HCT116 (cell line): ENCODE measurements around the gene PDE6B. TPM values are rescaled to one million over a fixed set of nuclear protein-coding genes. Genes with fewer than 3 reads are reported as not detected.

Experiments
- ATAC-seq: fragments of 200-7000 bp; cut with Tn5 transposase; 2 replicates; pipeline ENCODE4 v1.9.1; 2020; ENCODE audit warnings: mild to moderate bottlenecking, moderate library complexity
- BruUV-seq: library from RNA; stranded (reverse); fragments of 400-500 nt; replicated peaks from 2 replicates; lab custom pipeline; 2021; lab: Mats Ljungman, UMichigan
- CTCF ChIA-PET: fragments of 300-600 bp; sonication (Branson Sonifier 250); formaldehyde crosslinking; loops from one replicate; lab custom pipeline; 2021; ENCODE audit warnings: antibody characterized with exemption; lab: Charles Lee
- POLR2A ChIA-PET: fragments of 300-600, 350-600 bp; sonication (Branson Sonifier 250); formaldehyde crosslinking; loops from one replicate; lab custom pipeline; 2021; ENCODE audit warnings: antibody characterized with exemption; lab: Charles Lee
- RAD21 ChIA-PET, 2 experiments: fragments of 300-600 bp; sonication (Branson Sonifier 250); formaldehyde crosslinking; loops; one replicate each; lab custom pipeline; 2023; ENCODE audit warnings: low total read pairs in 2 of 2; ENCODE audit not compliant: uncharacterized antibody in 2 of 2, unreplicated experiment in 2 of 2, low non-redundant PET in 1 of 2; lab: Charles Lee
- DNase-seq: peaks from one replicate; pipeline ENCODE4 v3.0.0-alpha.2; 2010; ENCODE audit warnings: low read depth, low spot score
- H2AFZ ChIP-seq: fragments of 200-600 bp; shearing (Covaris generic), sonication (generic); 2 replicates; pipeline ENCODE4 v1.6.1; 2017; ENCODE audit warnings: low read depth, mixed run types, mixed read lengths, antibody characterized with exemption, low read length; ENCODE audit not compliant: poor library complexity, severe bottlenecking
- H3K27ac ChIP-seq: 2 replicates; pipeline ENCODE4 v1.5.1; 2012; ENCODE audit warnings: low read depth, low read length
- H3K27me3 ChIP-seq: fragments of 200-600 bp; sonication (generic); 2 replicates; pipeline ENCODE4 v1.6.1; 2016; ENCODE audit warnings: mixed run types, low read length, mixed read lengths; ENCODE audit not compliant: insufficient read depth
- H3K36me3 ChIP-seq, 2 experiments: fragments of 200-500 bp in 1 of 2; fragments of 200-600 bp in 1 of 2; sonication (Bioruptor generic) in 1 of 2; sonication (generic) in 1 of 2; 2 replicates each; pipeline versions ENCODE4 v1.5.1 to v1.6.1; 2014 to 2016; ENCODE audit warnings: low read length in 2 of 2, inconsistent platforms in 1 of 2, mixed read lengths in 1 of 2, mixed run types in 1 of 2; ENCODE audit not compliant: insufficient read depth in 2 of 2, control insufficient read depth in 1 of 2
- H3K4me1 ChIP-seq, 2 experiments: fragments of 200-600 bp in 1 of 2; sonication (generic) in 1 of 2; 2 replicates each; pipeline versions ENCODE4 v1.5.1 to v1.6.1; 2012 to 2017; ENCODE audit warnings: low read length in 2 of 2, inconsistent platforms in 1 of 2, mild to moderate bottlenecking in 1 of 2, mixed read lengths in 1 of 2, mixed run types in 1 of 2, moderate library complexity in 1 of 2; ENCODE audit not compliant: insufficient read depth in 2 of 2, control insufficient read depth in 1 of 2
- H3K4me2 ChIP-seq: fragments of 200-600 bp; sonication (generic); 2 replicates; pipeline ENCODE4 v1.6.1; 2017; ENCODE audit warnings: mixed run types, low read length, mixed read lengths
- H3K4me3 ChIP-seq, 2 experiments: fragments of 200-600 bp in 1 of 2; sonication (generic) in 1 of 2; replicated peaks in 1 of 2; 2 replicates each; pipeline ENCODE4 v1.5.1; 2011 to 2016; ENCODE audit warnings: low read length in 2 of 2, control low read depth in 1 of 2, low read depth in 1 of 2, mild to moderate bottlenecking in 1 of 2, mixed read lengths in 1 of 2, mixed run types in 1 of 2
- H3K79me2 ChIP-seq: fragments of 200-600 bp; sonication (generic); 2 replicates; pipeline ENCODE4 v1.6.1; 2017; ENCODE audit warnings: mild to moderate bottlenecking, mixed run types, low read length, moderate library complexity, mixed read lengths; ENCODE audit not compliant: insufficient read depth
- H3K9ac ChIP-seq: fragments of 200-600 bp; sonication (generic); 2 replicates; pipeline ENCODE4 v1.6.1; 2016; ENCODE audit warnings: low read length, mixed read lengths
- H3K9me2 ChIP-seq: fragments of 200-600 bp; sonication (generic), shearing (Covaris generic); 2 replicates; pipeline ENCODE4 v1.6.1; 2017; ENCODE audit warnings: mixed run types, mild to moderate bottlenecking, moderate library complexity; ENCODE audit not compliant: insufficient read depth
- H3K9me3 ChIP-seq, 2 experiments: fragments of 200-500 bp in 1 of 2; fragments of 200-600 bp in 1 of 2; sonication (Bioruptor generic) in 1 of 2; sonication (generic) in 1 of 2; 2 replicates each; pipeline ENCODE4 v1.6.1; 2014 to 2017; ENCODE audit warnings: low read length in 2 of 2, mixed read lengths in 2 of 2, inconsistent platforms in 1 of 2, low read depth in 1 of 2, mild to moderate bottlenecking in 1 of 2, mixed run types in 1 of 2, moderate library complexity in 1 of 2; ENCODE audit not compliant: control insufficient read depth in 1 of 2, insufficient read depth in 1 of 2
- H4K20me1 ChIP-seq: fragments of 200-600 bp; sonication (generic), shearing (Covaris generic); 2 replicates; pipeline ENCODE4 v1.6.1; 2017; ENCODE audit warnings: mixed run types, mild to moderate bottlenecking, moderate library complexity; ENCODE audit not compliant: insufficient read depth
- CBX3 ChIP-seq: IDR thresholded peaks from 2 replicates; pipeline ENCODE4 v1.6.1; 2012; ENCODE audit warnings: low read depth
- EGR1 ChIP-seq: IDR thresholded peaks from 2 replicates; pipeline ENCODE4 v1.6.1; 2012; ENCODE audit warnings: low read depth
- FOSL1 ChIP-seq: IDR thresholded peaks from 2 replicates; pipeline ENCODE4 v1.6.1; 2012; ENCODE audit warnings: low read depth
- POLR2A ChIP-seq: IDR thresholded peaks from 2 replicates; pipeline ENCODE4 v1.7.0; 2011; ENCODE audit warnings: borderline replicate concordance; ENCODE audit not compliant: insufficient read depth, insufficient read length; ENCODE audit errors: extremely low read depth
- POLR2AphosphoS5 ChIP-seq: IDR thresholded peaks from 2 replicates; pipeline ENCODE4 v1.6.1; 2011; ENCODE audit warnings: mild to moderate bottlenecking, low read depth, low read length, moderate library complexity
- SP1 ChIP-seq: IDR thresholded peaks from 2 replicates; pipeline ENCODE4 v1.6.1; 2012; ENCODE audit warnings: low read depth
- TCF7L2 ChIP-seq: IDR thresholded peaks from 2 replicates; pipeline ENCODE4 v1.7.0; 2011; ENCODE audit warnings: borderline replicate concordance, inconsistent platforms; ENCODE audit not compliant: insufficient read depth, insufficient read length; ENCODE audit errors: extremely low read depth
- YY1 ChIP-seq: IDR thresholded peaks from 2 replicates; pipeline ENCODE4 v1.6.1; 2011; ENCODE audit warnings: low read length, low read depth, moderate library complexity, mild to moderate bottlenecking; ENCODE audit not compliant: insufficient replicate concordance; ENCODE audit errors: extremely low read depth
- ZFX ChIP-seq: fragments of 450-650 bp; IDR thresholded peaks from 2 replicates; pipeline ENCODE4 v1.6.1; 2017
- intact Hi-C: fragments of 100-400 bp; cut with micrococcal nuclease; formaldehyde crosslinking; loops from 2 replicates; pipeline ENCODE4 v1.10.0; 2022
- total RNA-seq: library from RNA; stranded (reverse); gene quantifications from one replicate; pipeline ENCODE4 v1.2.1, GENCODE V29; 2021; ENCODE audit not compliant: unreplicated experiment
- TF ChIP-seq, protein P1 (sequence below), 3 experiments: fragments of 200-600 bp in 1 of 3; sonication (generic) in 1 of 3; IDR thresholded peaks in 2 of 3; conservative IDR thresholded peaks in 1 of 3; 2 replicates each; pipeline ENCODE4 v1.5.1; 2012 to 2017; ENCODE audit warnings: low read depth in 2 of 3, low read length in 2 of 3, antibody characterized with exemption in 1 of 3, borderline replicate concordance in 1 of 3, control low read depth in 1 of 3, mild to moderate bottlenecking in 1 of 3, mixed read lengths in 1 of 3, mixed run types in 1 of 3, moderate library complexity in 1 of 3; ENCODE audit not compliant: insufficient read depth in 1 of 3
- TF ChIP-seq, protein P2 (sequence below): IDR thresholded peaks from 2 replicates; pipeline ENCODE4 v1.6.1; 2012

PDE6B gene
- total RNA-seq, 1 experiment from 2014 or later = not detected

GRCh38 chr4:687971-688853, 62.8 kb downstream of the PDE6B start (continued):
- TF ChIP-seq, protein P1, sequence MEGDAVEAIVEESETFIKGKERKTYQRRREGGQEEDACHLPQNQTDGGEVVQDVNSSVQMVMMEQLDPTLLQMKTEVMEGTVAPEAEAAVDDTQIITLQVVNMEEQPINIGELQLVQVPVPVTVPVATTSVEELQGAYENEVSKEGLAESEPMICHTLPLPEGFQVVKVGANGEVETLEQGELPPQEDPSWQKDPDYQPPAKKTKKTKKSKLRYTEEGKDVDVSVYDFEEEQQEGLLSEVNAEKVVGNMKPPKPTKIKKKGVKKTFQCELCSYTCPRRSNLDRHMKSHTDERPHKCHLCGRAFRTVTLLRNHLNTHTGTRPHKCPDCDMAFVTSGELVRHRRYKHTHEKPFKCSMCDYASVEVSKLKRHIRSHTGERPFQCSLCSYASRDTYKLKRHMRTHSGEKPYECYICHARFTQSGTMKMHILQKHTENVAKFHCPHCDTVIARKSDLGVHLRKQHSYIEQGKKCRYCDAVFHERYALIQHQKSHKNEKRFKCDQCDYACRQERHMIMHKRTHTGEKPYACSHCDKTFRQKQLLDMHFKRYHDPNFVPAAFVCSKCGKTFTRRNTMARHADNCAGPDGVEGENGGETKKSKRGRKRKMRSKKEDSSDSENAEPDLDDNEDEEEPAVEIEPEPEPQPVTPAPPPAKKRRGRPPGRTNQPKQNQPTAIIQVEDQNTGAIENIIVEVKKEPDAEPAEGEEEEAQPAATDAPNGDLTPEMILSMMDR (IDR thresholded peaks at IDR 0.05 in 2 of 3, conservative IDR thresholded peaks at IDR 0.05 in 1 of 3; ENCODE audit: borderline replicate concordance in 1 of 3, insufficient read depth in 1 of 3, low read depth in 2 of 3, low read length in 2 of 3) = no peak
- TF ChIP-seq TCF7L2 = no peak
- no peak for TF ChIP-seq SP1
- no peak for TF ChIP-seq FOSL1
- TF ChIP-seq CBX3 = no peak
- TF ChIP-seq POLR2A = no peak
- TF ChIP-seq, protein P2, sequence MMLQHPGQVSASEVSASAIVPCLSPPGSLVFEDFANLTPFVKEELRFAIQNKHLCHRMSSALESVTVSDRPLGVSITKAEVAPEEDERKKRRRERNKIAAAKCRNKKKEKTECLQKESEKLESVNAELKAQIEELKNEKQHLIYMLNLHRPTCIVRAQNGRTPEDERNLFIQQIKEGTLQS = no peak
- TF ChIP-seq YY1 = no peak
- no peak for TF ChIP-seq POLR2AphosphoS5
- no peak for TF ChIP-seq EGR1

- no peaks in the 10 kb centered on the region for H3K27me3 ChIP-seq
- peak within 1 kb of the TSS; percentile 70 for H3K9ac ChIP-seq
- H3K9me2 ChIP-seq = no peaks in the 10 kb centered on the region
- BruUV-seq = no TSS peak
- ChIA-PET POLR2A (no interaction called here), CTCF (no interaction called here)
- H3K4me2 ChIP-seq = peak within 1 kb of the TSS; percentile 85
- H3K36me3 ChIP-seq = no peaks in the 10 kb centered on the region
- no peaks in the 10 kb centered on the region for H4K20me1 ChIP-seq
- TF ChIP-seq, protein P1 (IDR thresholded peaks at IDR 0.05 in 2 of 3, conservative IDR thresholded peaks at IDR 0.05 in 1 of 3; ENCODE audit: borderline replicate concordance in 1 of 3, insufficient read depth in 1 of 3, low read depth in 2 of 3, low read length in 2 of 3) = no peak
- TF ChIP-seq ZFX = 0 out of 2 replicates have a peak, but pooled peaks have one; percentile 42
- TF ChIP-seq, all 23 proteins: peak for 1
- Histone ChIP-seq H2AFZ (no peak within 1 kb of the TSS), H3K27ac (peak within 1 kb of the TSS; percentile 92), H3K4me1 (peaks cover 22 to 36% of the 10 kb centered on the region in 2 experiments), H3K79me2 (peaks cover 4% of the 10 kb centered on the region; the same call in 1 of the 2 replicates), H3K9me3 (no peaks in the 10 kb centered on the region), H3K4me3 (peak within 1 kb of the TSS; percentile 46 to 58)
- DNase-seq = no peak
- intact Hi-C loops = no loop called here
- peak; percentile 5; the same call in 1 of the 2 replicates for ATAC-seq
- RAD21 ChIA-PET = no interaction called here
Measured at GRCh38 chr4:688854-689681, 63.7 kb downstream of the PDE6B start, which contains the start of gene SLC49A3. SLC49A3 (minus strand) TSS chr4:689151; CDS start chr4:689127, 24 bp downstream.
